Measurements from ENCODE around the gene RPN1.

Gene RPN1

DNA sequence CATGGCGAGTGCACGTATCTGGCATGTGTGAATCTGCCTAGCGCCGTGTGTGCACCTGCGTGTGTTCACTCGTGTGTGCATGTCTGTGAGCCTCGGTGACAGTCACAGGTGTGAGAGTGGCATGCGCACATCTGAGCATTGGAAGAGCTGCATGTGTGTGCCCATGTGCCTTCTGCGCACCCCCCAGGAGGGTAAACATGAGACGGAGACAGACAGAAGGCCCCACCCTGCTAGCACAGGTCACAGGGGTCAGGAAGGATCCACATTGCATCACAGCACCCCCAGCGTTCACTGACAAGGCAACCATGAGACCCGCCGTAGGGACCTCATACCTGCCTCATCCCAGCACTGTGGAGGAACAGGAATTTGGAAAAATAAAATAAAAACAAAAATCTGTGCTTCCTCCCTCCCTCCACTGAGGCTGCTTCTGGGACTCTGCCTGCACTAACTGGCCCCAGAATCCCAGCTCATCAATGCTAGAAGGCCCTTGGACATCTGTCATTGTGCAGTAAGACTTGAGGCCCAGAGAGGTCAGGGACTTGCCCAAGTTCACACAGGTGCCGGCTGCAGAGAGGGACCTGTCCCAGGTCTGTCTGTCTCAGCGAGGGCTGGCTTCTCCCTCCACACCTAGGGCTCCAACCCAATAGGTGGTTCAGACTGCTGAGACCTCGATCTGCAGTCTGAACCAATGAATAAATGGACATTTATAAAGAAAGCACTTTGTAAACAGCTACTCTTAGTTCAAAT, 37.4 kb downstream of the RPN1 start:
- in situ Hi-C loops (cut with MboI; ENCODE audit: low pct_unique_long_range_greater_than_20kb, low sequenced_read_pairs, unreplicated experiment) = loop anchor here (25.0 kb wide), 1 partner anchor 526 kb away; no protein-coding TSS in a partner anchor
- TF ChIP-seq CTCF (IDR thresholded peaks at IDR 0.05; ENCODE audit: extremely low read depth, insufficient read depth, missing control alignments) = no peak
- DNase-seq (ENCODE audit: low spot score) = no peak

- no peak for DNase-seq (ENCODE audit: low spot score)
- no peak for TF ChIP-seq CTCF (IDR thresholded peaks at IDR 0.05; ENCODE audit: extremely low read depth, insufficient read depth, missing control alignments)
- in situ Hi-C loops (cut with MboI; ENCODE audit: low pct_unique_long_range_greater_than_20kb, low sequenced_read_pairs, unreplicated experiment) = loop anchor here (25.0 kb wide), 1 partner anchor 523 kb away; no protein-coding TSS in a partner anchor
These were observed 40.1 kb downstream of the RPN1 start for GRCh38 chr3:128610451-128611070.

DNA sequence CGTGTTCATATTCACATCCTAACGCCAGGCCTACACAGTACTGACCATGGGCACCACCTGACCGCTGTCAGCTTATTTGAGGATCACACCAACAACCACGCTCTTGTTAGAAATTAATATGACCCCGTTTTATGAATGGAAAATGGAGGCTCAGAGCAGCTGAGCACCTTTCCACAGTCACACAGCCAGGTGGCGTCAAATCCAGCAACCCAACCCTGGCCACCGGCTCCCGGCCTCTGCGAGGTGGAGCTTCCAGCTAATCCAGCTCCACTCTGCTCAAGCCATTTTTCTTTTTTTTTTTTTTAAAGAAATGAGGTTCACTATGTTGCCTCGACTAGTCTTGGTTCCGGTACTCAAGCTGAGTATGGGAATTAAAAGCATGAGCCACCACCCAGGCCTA, 41.3 kb downstream of the RPN1 start:
- in situ Hi-C loops (cut with MboI; ENCODE audit: low pct_unique_long_range_greater_than_20kb, low sequenced_read_pairs, unreplicated experiment) = loop anchor here (25.0 kb wide), 1 partner anchor 522 kb away; no protein-coding TSS in a partner anchor
- no peak for TF ChIP-seq CTCF (IDR thresholded peaks at IDR 0.05; ENCODE audit: extremely low read depth, insufficient read depth, missing control alignments)
- DNase-seq (ENCODE audit: low spot score) = no peak

- TF ChIP-seq CTCF (IDR thresholded peaks at IDR 0.05; ENCODE audit: extremely low read depth, insufficient read depth, missing control alignments) = no peak
- in situ Hi-C loops (cut with MboI; ENCODE audit: low pct_unique_long_range_greater_than_20kb, low sequenced_read_pairs, unreplicated experiment) = loop anchor here (25.0 kb wide), 1 partner anchor 520 kb away; no protein-coding TSS in a partner anchor
- no peak for DNase-seq (ENCODE audit: low spot score)
These were observed 42.9 kb downstream of the RPN1 start for GRCh38 chr3:128607710-128608048.

- no peak for DNase-seq (ENCODE audit: low spot score)
- in situ Hi-C loops (cut with MboI; ENCODE audit: low pct_unique_long_range_greater_than_20kb, low sequenced_read_pairs, unreplicated experiment) = loop anchor here (25.0 kb wide), 1 partner anchor 519 kb away; no protein-coding TSS in a partner anchor
- TF ChIP-seq CTCF (IDR thresholded peaks at IDR 0.05; ENCODE audit: extremely low read depth, insufficient read depth, missing control alignments) = no peak
These were observed 44.5 kb downstream of the RPN1 start for GRCh38 chr3:128606094-128606493.

- TF ChIP-seq CTCF (IDR thresholded peaks at IDR 0.05; ENCODE audit: extremely low read depth, insufficient read depth, missing control alignments) = no peak
- in situ Hi-C loops (cut with MboI; ENCODE audit: low pct_unique_long_range_greater_than_20kb, low sequenced_read_pairs, unreplicated experiment) = loop anchor here (25.0 kb wide), 1 partner anchor 518 kb away; no protein-coding TSS in a partner anchor
- DNase-seq (ENCODE audit: low spot score) = no peak
These were observed 45.2 kb downstream of the RPN1 start for GRCh38 chr3:128605091-128606046.
